Upper lobe of left lung (tissue), 4 donors: Measurements from ENCODE around the gene SOX11.

Source experiments
- CTCF ChIP-seq, 6 experiments: fragments of 450-650 bp in 4 of 6; fragments of 200-600 bp in 2 of 6; sonication (generic) in 2 of 6; IDR thresholded peaks; one replicate each; pipeline ENCODE4 v1.5.1; 2016 to 2019; ENCODE audit warnings: antibody characterized with exemption in 6 of 6
- EP300 ChIP-seq, 4 donors: sonication (generic); formaldehyde crosslinking; IDR thresholded peaks; one replicate each; pipeline ENCODE4 v1.5.1; 2017; ENCODE audit warnings: antibody characterized with exemption in 4 of 4, control low read depth in 2 of 4
- POLR2A ChIP-seq, 4 donors: fragments of 450-650 bp; IDR thresholded peaks; one replicate each; pipeline ENCODE4 v1.5.1; 2016 to 2017; ENCODE audit warnings: antibody characterized with exemption in 4 of 4, mild to moderate bottlenecking in 2 of 4
- POLR2AphosphoS5 ChIP-seq, 2 donors: sonication (generic); formaldehyde crosslinking; IDR thresholded peaks; one replicate each; pipeline ENCODE4 v1.5.1; 2017; ENCODE audit warnings: antibody characterized with exemption in 2 of 2

DNA sequence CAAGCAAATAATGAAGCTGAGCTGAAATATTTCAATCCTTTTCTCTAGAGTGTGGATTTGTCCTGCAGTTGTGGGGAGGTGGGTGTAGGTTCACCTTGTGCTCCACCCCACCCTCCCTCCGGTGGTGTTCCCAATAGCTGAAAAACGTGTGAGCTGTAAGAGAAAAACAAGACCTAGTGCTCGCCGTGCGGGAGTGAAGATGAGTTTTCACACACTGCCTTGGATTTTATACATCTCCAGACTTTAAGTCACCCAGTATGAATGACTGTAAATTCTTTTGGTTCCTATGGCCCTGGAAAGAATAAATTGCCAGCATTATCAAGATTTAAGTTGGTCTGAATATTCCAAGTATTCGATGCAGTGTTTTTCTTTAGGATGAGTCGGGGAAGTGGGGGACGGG is 1.9 kb upstream of the SOX11 start:
- no peak for TF ChIP-seq CTCF (IDR thresholded peaks at IDR 0.05)
- TF ChIP-seq POLR2A (IDR thresholded peaks at IDR 0.05) = no peak
- no peak for TF ChIP-seq EP300 (IDR thresholded peaks at IDR 0.05)
- TF ChIP-seq POLR2AphosphoS5 (IDR thresholded peaks at IDR 0.05) = no peak
